Measurements from ENCODE around the gene VPS13C.

VPS13C gene

DNA sequence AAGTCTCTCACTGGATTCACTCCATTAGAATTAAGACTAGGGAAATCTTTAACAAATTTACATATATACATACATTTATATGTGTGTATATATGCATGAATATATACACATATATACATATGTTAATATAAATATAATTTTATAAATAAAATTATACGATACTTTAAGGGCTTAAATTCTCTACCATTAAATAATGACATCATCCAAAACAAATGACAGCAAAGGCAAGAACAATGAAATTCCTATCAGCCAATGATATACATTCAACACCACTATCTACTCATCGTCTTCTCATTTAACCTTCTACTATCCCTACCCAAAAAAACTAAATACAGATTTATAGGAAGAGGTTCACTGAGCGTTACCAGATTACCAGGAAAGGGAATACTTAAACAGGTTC lies 152.0 kb downstream of the VPS13C start:
- no peaks in the 10 kb centered on the region for H3F3A ChIP-seq (ENCODE audit: control insufficient read depth, insufficient read depth)
- H3K4me2 ChIP-seq (ENCODE audit: low read length) = no peak overlapping the region
- TF ChIP-seq, protein P1, sequence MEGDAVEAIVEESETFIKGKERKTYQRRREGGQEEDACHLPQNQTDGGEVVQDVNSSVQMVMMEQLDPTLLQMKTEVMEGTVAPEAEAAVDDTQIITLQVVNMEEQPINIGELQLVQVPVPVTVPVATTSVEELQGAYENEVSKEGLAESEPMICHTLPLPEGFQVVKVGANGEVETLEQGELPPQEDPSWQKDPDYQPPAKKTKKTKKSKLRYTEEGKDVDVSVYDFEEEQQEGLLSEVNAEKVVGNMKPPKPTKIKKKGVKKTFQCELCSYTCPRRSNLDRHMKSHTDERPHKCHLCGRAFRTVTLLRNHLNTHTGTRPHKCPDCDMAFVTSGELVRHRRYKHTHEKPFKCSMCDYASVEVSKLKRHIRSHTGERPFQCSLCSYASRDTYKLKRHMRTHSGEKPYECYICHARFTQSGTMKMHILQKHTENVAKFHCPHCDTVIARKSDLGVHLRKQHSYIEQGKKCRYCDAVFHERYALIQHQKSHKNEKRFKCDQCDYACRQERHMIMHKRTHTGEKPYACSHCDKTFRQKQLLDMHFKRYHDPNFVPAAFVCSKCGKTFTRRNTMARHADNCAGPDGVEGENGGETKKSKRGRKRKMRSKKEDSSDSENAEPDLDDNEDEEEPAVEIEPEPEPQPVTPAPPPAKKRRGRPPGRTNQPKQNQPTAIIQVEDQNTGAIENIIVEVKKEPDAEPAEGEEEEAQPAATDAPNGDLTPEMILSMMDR (IDR thresholded peaks at IDR 0.05; ENCODE audit: low read depth, low read length, poor library complexity, severe bottlenecking) = no peak
- no peak for TF ChIP-seq EZH2phosphoT487 (IDR thresholded peaks at IDR 0.05; ENCODE audit: borderline replicate concordance, low read length)
- H3K9me2 ChIP-seq (replicated peaks; ENCODE audit: control insufficient read depth, low read length) = no peaks in the 10 kb centered on the region
- H3K27me3 ChIP-seq (ENCODE audit: control insufficient read depth, low read length) = no peaks in the 10 kb centered on the region
- H3K27ac ChIP-seq (ENCODE audit: low read depth, low read length) = no peak overlapping the region
- no peaks in the 10 kb centered on the region for H3K4me1 ChIP-seq (ENCODE audit: control insufficient read depth, low read length)
- peaks cover 55% of the 10 kb centered on the region for H3K36me3 ChIP-seq (ENCODE audit: control insufficient read depth, low read length)
- no peaks in the 10 kb centered on the region for H4K20me1 ChIP-seq (ENCODE audit: control insufficient read depth, insufficient read depth, low read depth, low read length)
- no peaks in the 10 kb centered on the region for H3K9me3 ChIP-seq (ENCODE audit: control insufficient read depth, insufficient read depth, low read length)
- H3K4me3 ChIP-seq (ENCODE audit: low read length) = no peak overlapping the region
- no peaks in the 10 kb centered on the region for H3K79me2 ChIP-seq (ENCODE audit: control insufficient read depth, low read length)

DNA sequence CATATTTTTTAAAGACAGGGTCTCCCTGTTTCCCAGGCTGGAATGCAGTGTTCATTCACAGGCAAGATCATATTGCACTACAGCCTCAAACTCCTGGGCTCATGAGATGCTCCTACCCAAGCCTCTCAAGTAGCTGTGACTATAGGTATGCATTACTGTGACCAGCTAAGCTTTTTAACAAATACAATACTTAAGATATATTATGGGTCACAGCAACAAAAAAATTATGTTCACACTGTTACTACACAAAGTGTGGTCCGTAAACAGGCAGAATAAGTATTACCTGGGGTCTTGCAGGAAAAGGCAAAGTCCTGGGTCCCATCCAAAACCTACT lies 152.5 kb downstream of the VPS13C start:
- Histone ChIP-seq H3K79me2 (ENCODE audit: control insufficient read depth, low read length) (no peaks in the 10 kb centered on the region), H3K9me2 (replicated peaks; ENCODE audit: control insufficient read depth, low read length) (no peaks in the 10 kb centered on the region), H3K4me3 (ENCODE audit: low read length) (no peak overlapping the region), H3K27ac (ENCODE audit: low read depth, low read length) (no peak overlapping the region), H3K36me3 (ENCODE audit: control insufficient read depth, low read length) (peaks cover 55% of the 10 kb centered on the region), H3F3A (ENCODE audit: control insufficient read depth, insufficient read depth) (no peaks in the 10 kb centered on the region), H3K9me3 (ENCODE audit: control insufficient read depth, insufficient read depth, low read length) (no peaks in the 10 kb centered on the region), H3K27me3 (ENCODE audit: control insufficient read depth, low read length) (no peaks in the 10 kb centered on the region), H3K4me1 (ENCODE audit: control insufficient read depth, low read length) (no peaks in the 10 kb centered on the region), H3K4me2 (ENCODE audit: low read length) (no peak overlapping the region), H4K20me1 (ENCODE audit: control insufficient read depth, insufficient read depth, low read depth, low read length) (no peaks in the 10 kb centered on the region)
- TF ChIP-seq, protein P1 (IDR thresholded peaks at IDR 0.05; ENCODE audit: low read depth, low read length, poor library complexity, severe bottlenecking) = no peak
- TF ChIP-seq EZH2phosphoT487 (IDR thresholded peaks at IDR 0.05; ENCODE audit: borderline replicate concordance, low read length) = no peak

DNA sequence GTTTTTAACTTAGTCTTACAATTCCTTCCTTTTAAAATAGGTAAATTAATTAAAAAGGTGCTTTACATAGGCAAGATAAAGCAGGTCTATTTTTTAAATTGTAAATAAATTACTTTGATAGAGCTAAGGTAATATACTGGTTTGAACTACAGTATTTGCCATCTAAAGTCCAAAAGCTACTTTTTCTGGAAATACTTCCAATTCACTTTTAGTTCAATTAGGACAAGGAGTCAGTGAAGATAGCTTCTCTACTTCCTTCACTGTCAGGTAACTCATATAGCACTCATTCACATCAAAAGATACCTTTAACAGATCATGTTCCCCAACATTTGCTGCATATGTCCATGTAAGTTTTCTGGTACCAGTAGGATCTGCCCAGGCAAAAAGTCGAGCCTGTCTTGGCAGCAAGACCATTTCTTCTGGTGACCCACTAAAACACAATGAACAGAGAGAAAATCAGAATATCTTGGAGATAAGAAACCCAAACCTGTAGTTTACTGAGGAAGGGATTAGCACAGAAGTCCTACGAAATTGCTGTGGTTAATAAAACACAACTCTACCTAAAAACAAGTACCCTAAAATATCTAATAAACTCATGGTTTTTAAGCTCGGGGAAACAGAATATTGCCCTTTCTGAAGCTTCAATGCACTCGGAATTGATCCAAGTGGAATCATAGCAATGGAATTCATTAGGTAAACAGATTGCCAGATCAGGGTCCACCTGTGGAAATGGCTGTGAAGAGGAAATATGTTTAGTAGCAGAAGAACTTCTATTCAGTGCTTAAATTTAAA lies 153.1 kb downstream of the VPS13C start:
- Histone ChIP-seq H3K79me2 (ENCODE audit: control insufficient read depth, low read length) (no peaks in the 10 kb centered on the region), H3K27me3 (ENCODE audit: control insufficient read depth, low read length) (no peaks in the 10 kb centered on the region), H3K4me3 (ENCODE audit: low read length) (no peak overlapping the region), H3K27ac (ENCODE audit: low read depth, low read length) (no peak overlapping the region), H3K9me2 (replicated peaks; ENCODE audit: control insufficient read depth, low read length) (no peaks in the 10 kb centered on the region), H3F3A (ENCODE audit: control insufficient read depth, insufficient read depth) (no peaks in the 10 kb centered on the region), H3K9me3 (ENCODE audit: control insufficient read depth, insufficient read depth, low read length) (no peaks in the 10 kb centered on the region), H3K4me1 (ENCODE audit: control insufficient read depth, low read length) (no peaks in the 10 kb centered on the region), H3K36me3 (ENCODE audit: control insufficient read depth, low read length) (peaks cover 59% of the 10 kb centered on the region), H4K20me1 (ENCODE audit: control insufficient read depth, insufficient read depth, low read depth, low read length) (no peaks in the 10 kb centered on the region), H3K4me2 (ENCODE audit: low read length) (no peak overlapping the region)
- TF ChIP-seq, protein P1 (IDR thresholded peaks at IDR 0.05; ENCODE audit: low read depth, low read length, poor library complexity, severe bottlenecking) = no peak
- TF ChIP-seq EZH2phosphoT487 (IDR thresholded peaks at IDR 0.05; ENCODE audit: borderline replicate concordance, low read length) = no peak
